ENCODE data around the gene KRTCAP3. TPM values are rescaled to one million over a fixed set of nuclear protein-coding genes. Genes with fewer than 3 reads are reported as not detected.
A peak's percentile ranks its signal among the peaks of the same experiment; 100 is the strongest.

Gene KRTCAP3
- total and polyA plus RNA-seq, 9 of the 15 experiments (the other 6 are each of a cell fraction or from before 2014, with no cell fraction given), result 0.24 to 1.4 (median 0.73) TPM

- TF ChIP-seq NKRF (IDR thresholded peaks at IDR 0.05; ENCODE audit: borderline replicate concordance) (peak; percentile 53), RBM15 (IDR thresholded peaks at IDR 0.05; ENCODE audit: insufficient read depth, low read length) (no peak), TAL1 (IDR thresholded peaks at IDR 0.05) (no peak), CBFB (CRISPR knock-in tag; IDR thresholded peaks at IDR 0.05) (no peak), TRIM25 (IDR thresholded peaks at IDR 0.05; ENCODE audit: borderline replicate concordance) (no peak), SMAD4 (CRISPR knock-in tag; conservative IDR thresholded peaks at IDR 0.05) (peak; percentile 28; the same call in 1 of the 2 replicates), NFIX (CRISPR knock-in tag; IDR thresholded peaks at IDR 0.05; ENCODE audit: low read depth) (no peak), FOXA1 (IDR thresholded peaks at IDR 0.05; ENCODE audit: borderline replicate concordance) (no peak), HOXB6 (CRISPR knock-in tag; IDR thresholded peaks at IDR 0.05; ENCODE audit: borderline replicate concordance) (no peak), ZNF395 (CRISPR knock-in tag; IDR thresholded peaks at IDR 0.05) (0 out of 2 replicates have a peak, but pooled peaks have one; percentile 33), CREM (IDR thresholded peaks at IDR 0.05; ENCODE audit: low read depth) (peak; percentile 38; the same call in 1 of the 2 replicates), POLR2B (IDR thresholded peaks at IDR 0.05; ENCODE audit: low read depth, partially characterized antibody) (peak; percentile 83), POLR2H (tag; IDR thresholded peaks at IDR 0.05; ENCODE audit: low read depth) (peak; percentile 74), DEAF1 (CRISPR knock-in tag; IDR thresholded peaks at IDR 0.05) (no peak), ASH1L (IDR thresholded peaks at IDR 0.05; ENCODE audit: borderline replicate concordance, low read depth, partially characterized antibody) (no peak), ZNF263 (CRISPR knock-in tag; IDR thresholded peaks at IDR 0.05; ENCODE audit: borderline replicate concordance) (0 out of 2 replicates have a peak, but pooled peaks have one; percentile 35), THAP7 (CRISPR knock-in tag; IDR thresholded peaks at IDR 0.05) (no peak), MLLT1 (IDR thresholded peaks at IDR 0.05) (peak in 1 of 2 experiments; percentile 59; a peak in 2 of 4 replicates)
These were observed 13.8 kb upstream of the KRTCAP3 start, which contains the start of gene NRBP1 (continued) for GRCh38 chr2:27428213-27428977.
